ES-I3 (cell line): ENCODE data around the gene ACVR1B.

Experiments used
- H3K36me3 ChIP-seq: 2 replicates; pipeline ENCODE4 v1.6.1; 2013; ENCODE audit warnings: mild to moderate bottlenecking, low read length, control low read depth, moderate library complexity; ENCODE audit not compliant: insufficient read depth
- H3K4me1 ChIP-seq: 2 replicates; pipeline ENCODE4 v1.6.1; 2013; ENCODE audit warnings: mild to moderate bottlenecking, control low read depth, low read length; ENCODE audit not compliant: insufficient read depth
- H3K9ac ChIP-seq: 2 replicates; pipeline ENCODE4 v1.6.1; 2013; ENCODE audit warnings: low read depth, mild to moderate bottlenecking, low read length, moderate library complexity
- H3K9me3 ChIP-seq: 2 replicates; pipeline ENCODE4 v1.6.1; 2013; ENCODE audit warnings: mild to moderate bottlenecking, low read length, moderate library complexity; ENCODE audit not compliant: control insufficient read depth, insufficient read depth

ACVR1B gene

GRCh38 chr12:51924551-51925319, 26.8 kb upstream of the ACVR1B start:
- Histone ChIP-seq H3K9ac (no peak overlapping the region), H3K9me3 (no peaks in the 10 kb centered on the region), H3K36me3 (no peaks in the 10 kb centered on the region), H3K4me1 (no peaks in the 10 kb centered on the region; the same call in 1 of the 2 replicates)

GRCh38 chr12:51925346-51926063, 26.0 kb upstream of the ACVR1B start:
- H3K9ac ChIP-seq = no peak overlapping the region
- no peaks in the 10 kb centered on the region; the same call in 1 of the 2 replicates for H3K4me1 ChIP-seq
- H3K9me3 ChIP-seq = no peaks in the 10 kb centered on the region
- no peaks in the 10 kb centered on the region for H3K36me3 ChIP-seq

- H3K36me3 ChIP-seq = no peaks in the 10 kb centered on the region
- H3K9me3 ChIP-seq = no peaks in the 10 kb centered on the region
- no peaks in the 10 kb centered on the region; the same call in 1 of the 2 replicates for H3K4me1 ChIP-seq
- H3K9ac ChIP-seq = no peak overlapping the region
Measured at GRCh38 chr12:51926064-51926632, 25.4 kb upstream of the ACVR1B start.

GRCh38 chr12:51926718-51927117, 24.8 kb upstream of the ACVR1B start:
- no peak overlapping the region for H3K9ac ChIP-seq
- H3K9me3 ChIP-seq = no peaks in the 10 kb centered on the region
- no peaks in the 10 kb centered on the region; the same call in 1 of the 2 replicates for H3K4me1 ChIP-seq
- no peaks in the 10 kb centered on the region for H3K36me3 ChIP-seq

- Histone ChIP-seq H3K9ac (no peak overlapping the region), H3K4me1 (no peaks in the 10 kb centered on the region), H3K36me3 (no peaks in the 10 kb centered on the region), H3K9me3 (no peaks in the 10 kb centered on the region)
Measured at GRCh38 chr12:51932218-51933076, 19.1 kb upstream of the ACVR1B start.

- Histone ChIP-seq H3K9me3 (no peaks in the 10 kb centered on the region), H3K36me3 (no peaks in the 10 kb centered on the region)
Measured at GRCh38 chr12:51934080-51934479, 17.4 kb upstream of the ACVR1B start.

GRCh38 chr12:51937926-51938325, 13.6 kb upstream of the ACVR1B start:
- no peaks in the 10 kb centered on the region for H3K36me3 ChIP-seq
- H3K9me3 ChIP-seq = no peaks in the 10 kb centered on the region
- no peaks in the 10 kb centered on the region for H3K4me1 ChIP-seq
- no peak overlapping the region for H3K9ac ChIP-seq

More at GRCh38 chr12:51934080-51934479, 17.4 kb upstream of the ACVR1B start:
- Histone ChIP-seq H3K9ac (no peak overlapping the region), H3K4me1 (no peaks in the 10 kb centered on the region)

GRCh38 chr12:51938726-51939125, 12.8 kb upstream of the ACVR1B start:
- H3K9me3 ChIP-seq = no peaks in the 10 kb centered on the region
- no peaks in the 10 kb centered on the region for H3K36me3 ChIP-seq
- H3K9ac ChIP-seq = no peak overlapping the region
- no peaks in the 10 kb centered on the region for H3K4me1 ChIP-seq

GRCh38 chr12:51941011-51941581, 10.4 kb upstream of the ACVR1B start:
- H3K36me3 ChIP-seq = no peaks in the 10 kb centered on the region
- no peak overlapping the region for H3K9ac ChIP-seq
- peaks cover 2% of the 10 kb centered on the region; the same call in 1 of the 2 replicates for H3K9me3 ChIP-seq
- no peaks in the 10 kb centered on the region for H3K4me1 ChIP-seq

GRCh38 chr12:51941604-51942003, 9.9 kb upstream of the ACVR1B start:
- peaks cover 2% of the 10 kb centered on the region; the same call in 1 of the 2 replicates for H3K9me3 ChIP-seq
- no peak overlapping the region for H3K9ac ChIP-seq
- no peaks in the 10 kb centered on the region for H3K4me1 ChIP-seq
- no peaks in the 10 kb centered on the region for H3K36me3 ChIP-seq

- no peak overlapping the region for H3K9ac ChIP-seq
Measured at GRCh38 chr12:51942056-51942455, 9.4 kb upstream of the ACVR1B start.

GRCh38 chr12:51942501-51943000, 8.9 kb upstream of the ACVR1B start:
- no peaks in the 10 kb centered on the region for H3K36me3 ChIP-seq
- H3K9me3 ChIP-seq = peaks cover 2% of the 10 kb centered on the region; the same call in 1 of the 2 replicates
- H3K4me1 ChIP-seq = no peaks in the 10 kb centered on the region
- H3K9ac ChIP-seq = no peak overlapping the region

More at GRCh38 chr12:51942056-51942455, 9.4 kb upstream of the ACVR1B start:
- Histone ChIP-seq H3K9me3 (peaks cover 2% of the 10 kb centered on the region; the same call in 1 of the 2 replicates), H3K4me1 (no peaks in the 10 kb centered on the region), H3K36me3 (no peaks in the 10 kb centered on the region)

GRCh38 chr12:51943346-51943745, 8.2 kb upstream of the ACVR1B start:
- no peaks in the 10 kb centered on the region for H3K36me3 ChIP-seq
- no peaks in the 10 kb centered on the region for H3K4me1 ChIP-seq
- peaks cover 2% of the 10 kb centered on the region; the same call in 1 of the 2 replicates for H3K9me3 ChIP-seq
- H3K9ac ChIP-seq = no peak overlapping the region
